GM21737 (cell line): ENCODE data around the gene PSME3.
"Not testable (repeated sequence)": the region's sequence is repeated elsewhere in the genome, so short reads cannot be mapped to it uniquely, and the experiment has no call there.

Experiments
- ATAC-seq: cut with Tn5 transposase; IDR thresholded peaks from one replicate; pipeline ENCODE4 v1.9.1; 2021; ENCODE audit warnings: mild to moderate bottlenecking, moderate library complexity; ENCODE audit not compliant: unreplicated experiment

Gene PSME3

DNA sequence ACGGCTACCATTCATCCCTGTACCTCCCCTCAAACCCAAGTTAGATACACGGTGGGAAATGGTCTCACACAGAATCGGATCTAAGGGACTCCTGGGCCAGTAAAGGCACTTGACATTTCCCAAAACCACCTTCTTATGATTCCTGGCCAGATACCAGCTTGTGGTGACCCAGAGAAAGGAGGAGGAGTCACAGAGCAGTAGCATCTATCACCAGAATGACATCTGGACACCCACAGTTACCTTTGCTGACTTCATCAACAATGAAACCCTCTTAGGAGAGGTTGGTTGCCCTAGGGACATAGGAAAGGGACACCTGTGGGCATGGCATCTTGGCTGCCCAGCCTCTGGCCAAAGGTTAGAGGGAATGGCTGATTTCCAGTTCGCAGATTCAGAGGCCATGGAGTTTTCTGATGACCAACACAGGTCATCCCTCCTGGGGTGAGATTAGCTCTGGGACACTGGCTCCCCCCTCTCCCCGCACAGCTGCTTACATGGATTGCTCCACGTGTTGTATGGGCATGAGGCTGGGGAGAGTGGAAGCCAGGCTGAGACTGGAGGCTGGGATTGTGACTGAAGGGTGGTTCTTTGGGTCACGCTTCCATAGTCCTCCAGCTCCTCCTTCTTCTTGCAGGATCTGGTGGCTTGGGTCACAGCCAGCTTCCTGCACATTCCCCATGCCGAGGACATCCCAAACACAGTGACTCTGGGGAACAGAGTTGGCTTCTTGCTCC lies 16.4 kb downstream of the PSME3 start:
- ATAC-seq: no peak

GRCh38 chr17:42850954-42851353 lies 17.8 kb downstream of the PSME3 start, which contains the start of gene AOC3:
Gene AOC3 (plus strand): TSS chr17:42851199. CDS start chr17:42851344, 145 bp downstream.
- ATAC-seq: no peak

- not testable (repeated sequence) for ATAC-seq
Measured at GRCh38 chr17:42851371-42852240, 18.4 kb downstream of the PSME3 start.

DNA sequence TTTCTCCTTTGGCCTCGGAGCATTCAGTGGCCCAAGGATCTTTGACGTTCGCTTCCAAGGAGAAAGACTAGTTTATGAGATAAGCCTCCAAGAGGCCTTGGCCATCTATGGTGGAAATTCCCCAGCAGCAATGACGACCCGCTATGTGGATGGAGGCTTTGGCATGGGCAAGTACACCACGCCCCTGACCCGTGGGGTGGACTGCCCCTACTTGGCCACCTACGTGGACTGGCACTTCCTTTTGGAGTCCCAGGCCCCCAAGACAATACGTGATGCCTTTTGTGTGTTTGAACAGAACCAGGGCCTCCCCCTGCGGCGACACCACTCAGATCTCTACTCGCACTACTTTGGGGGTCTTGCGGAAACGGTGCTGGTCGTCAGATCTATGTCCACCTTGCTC lies 19.2 kb downstream of the PSME3 start:
- no peak for ATAC-seq

- ATAC-seq: no peak
Measured at GRCh38 chr17:42853004-42853403, 19.8 kb downstream of the PSME3 start.

- no peak for ATAC-seq
Measured at GRCh38 chr17:42853597-42853967, 20.4 kb downstream of the PSME3 start.

GRCh38 chr17:42853968-42854790 lies 21.0 kb downstream of the PSME3 start:
- no peak for ATAC-seq

DNA sequence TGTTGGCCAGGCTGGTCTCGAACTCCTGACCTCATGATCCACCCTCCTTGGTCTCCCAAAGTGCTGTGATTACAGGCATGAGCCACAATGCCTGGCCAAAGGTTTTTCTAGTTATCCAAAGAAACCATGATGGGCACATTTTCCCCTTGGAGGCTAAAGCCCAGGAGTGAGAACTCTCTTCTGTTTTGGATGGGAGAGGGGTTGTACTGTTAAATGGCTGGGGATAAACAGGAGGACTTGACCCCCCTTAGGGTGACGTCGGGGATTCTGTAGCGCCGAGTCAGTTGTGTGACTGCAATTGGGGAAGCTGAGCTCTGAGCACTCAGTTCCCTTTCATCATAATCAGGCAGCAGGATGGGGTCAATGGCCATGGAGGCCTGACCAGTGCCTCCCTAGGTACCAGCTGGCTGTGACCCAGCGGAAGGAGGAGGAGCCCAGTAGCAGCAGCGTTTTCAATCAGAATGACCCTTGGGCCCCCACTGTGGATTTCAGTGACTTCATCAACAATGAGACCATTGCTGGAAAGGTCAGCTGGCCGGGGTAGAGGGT lies 21.9 kb downstream of the PSME3 start:
- no peak for ATAC-seq

GRCh38 chr17:42856093-42856492 lies 22.9 kb downstream of the PSME3 start:
- not testable (repeated sequence) for ATAC-seq

GRCh38 chr17:42856516-42856915 lies 23.3 kb downstream of the PSME3 start:
- not testable (repeated sequence) for ATAC-seq

- ATAC-seq: no peak
Measured at GRCh38 chr17:42857389-42857788, 24.2 kb downstream of the PSME3 start.

- no peak for ATAC-seq
Measured at GRCh38 chr17:42865638-42866094, 32.5 kb downstream of the PSME3 start.

DNA sequence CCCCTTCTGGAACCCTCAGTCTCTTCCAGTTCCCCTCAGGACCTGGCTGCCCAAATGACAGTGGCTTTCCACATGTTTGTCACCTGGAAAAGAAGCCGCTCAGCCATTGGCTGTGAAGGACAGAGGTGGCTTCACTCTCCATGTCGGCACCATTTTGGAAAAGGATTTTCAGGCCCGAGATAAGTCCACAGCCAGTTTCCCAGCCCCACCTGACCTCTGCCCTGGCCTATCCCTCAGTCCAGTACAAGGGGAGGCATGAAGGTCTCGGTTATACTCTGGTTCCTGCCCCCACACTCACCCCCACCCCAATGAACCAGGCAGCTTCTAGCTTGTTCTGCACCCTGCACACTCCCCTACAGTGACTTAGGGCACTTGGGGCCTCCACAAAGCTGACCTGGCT lies 33.0 kb downstream of the PSME3 start:
- no peak for ATAC-seq

GRCh38 chr17:42866631-42867575 lies 33.7 kb downstream of the PSME3 start:
- no peak for ATAC-seq

- not testable (repeated sequence) for ATAC-seq
Measured at GRCh38 chr17:42867694-42868261, 34.6 kb downstream of the PSME3 start.

- no peak for ATAC-seq
Measured at GRCh38 chr17:42868338-42868737, 35.1 kb downstream of the PSME3 start.

DNA sequence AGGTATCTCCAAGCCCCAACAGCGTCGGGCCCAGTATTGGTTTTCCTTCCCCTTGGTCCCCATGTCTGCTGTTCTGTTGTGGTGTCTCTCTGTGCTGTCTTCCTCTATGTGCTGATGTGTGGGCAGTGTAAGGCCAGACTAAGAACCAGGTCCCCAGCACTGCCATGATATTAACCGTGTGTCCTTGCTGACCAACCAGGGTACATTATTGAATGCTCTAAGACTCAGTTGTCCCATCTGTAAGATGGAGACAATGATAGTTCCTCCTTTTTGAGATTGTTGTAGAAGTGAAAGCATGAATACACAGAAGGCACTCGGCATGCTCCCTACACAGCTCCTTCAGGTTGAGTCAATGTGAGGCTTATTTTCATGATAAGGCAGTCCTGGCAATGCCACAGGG lies 38.5 kb downstream of the PSME3 start:
- no peak for ATAC-seq

DNA sequence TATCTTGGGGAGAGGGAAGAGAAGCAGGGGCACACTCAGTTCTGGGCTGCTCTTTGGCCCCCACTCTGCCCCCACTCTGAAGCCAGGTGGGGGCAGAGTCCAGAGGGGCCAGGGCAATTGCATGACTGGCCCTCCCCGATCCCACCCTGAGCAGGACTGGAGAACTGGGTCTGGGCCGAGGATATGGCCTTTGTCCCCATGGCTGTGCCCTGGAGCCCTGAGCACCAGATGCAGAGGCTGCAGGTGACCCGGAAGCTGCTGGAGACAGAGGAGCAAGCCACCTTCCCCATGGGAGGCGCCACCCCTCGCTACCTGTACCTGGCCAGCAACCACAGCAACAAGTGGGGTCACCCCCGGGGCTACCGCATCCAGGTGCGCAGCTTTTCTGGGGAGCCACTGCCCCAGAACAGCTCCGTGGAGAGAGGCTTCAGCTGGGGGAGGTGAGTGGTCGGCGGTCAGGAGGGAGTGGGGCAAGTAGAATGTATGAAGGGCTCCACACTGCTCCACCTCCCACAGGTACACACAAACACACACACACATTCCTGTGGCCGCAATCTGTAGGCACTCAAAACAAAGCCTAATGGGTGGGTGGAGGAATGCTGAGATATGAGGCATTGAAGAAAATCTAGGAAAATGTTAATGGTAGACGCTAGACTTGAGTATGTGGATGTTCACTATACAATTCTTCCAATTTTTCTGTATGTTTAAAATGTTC lies 39.2 kb downstream of the PSME3 start:
- no peak for ATAC-seq

- no peak for ATAC-seq
Measured at GRCh38 chr17:42873315-42873714, 40.1 kb downstream of the PSME3 start.
